C4-2B (cell line): ENCODE results near the gene AUNIP.

Experiments
- H3K27ac ChIP-seq: fragments of 450-650 bp; 2 replicates; pipeline ENCODE4 v1.5.1; 2017
- CTCF ChIP-seq: fragments of 450-650 bp; conservative IDR thresholded peaks from 2 replicates; pipeline ENCODE4 v1.5.1; 2017; ENCODE audit warnings: mild to moderate bottlenecking
- ZFX ChIP-seq: fragments of 450-650 bp; IDR thresholded peaks from 2 replicates; pipeline ENCODE4 v1.6.1; 2017

AUNIP gene

DNA sequence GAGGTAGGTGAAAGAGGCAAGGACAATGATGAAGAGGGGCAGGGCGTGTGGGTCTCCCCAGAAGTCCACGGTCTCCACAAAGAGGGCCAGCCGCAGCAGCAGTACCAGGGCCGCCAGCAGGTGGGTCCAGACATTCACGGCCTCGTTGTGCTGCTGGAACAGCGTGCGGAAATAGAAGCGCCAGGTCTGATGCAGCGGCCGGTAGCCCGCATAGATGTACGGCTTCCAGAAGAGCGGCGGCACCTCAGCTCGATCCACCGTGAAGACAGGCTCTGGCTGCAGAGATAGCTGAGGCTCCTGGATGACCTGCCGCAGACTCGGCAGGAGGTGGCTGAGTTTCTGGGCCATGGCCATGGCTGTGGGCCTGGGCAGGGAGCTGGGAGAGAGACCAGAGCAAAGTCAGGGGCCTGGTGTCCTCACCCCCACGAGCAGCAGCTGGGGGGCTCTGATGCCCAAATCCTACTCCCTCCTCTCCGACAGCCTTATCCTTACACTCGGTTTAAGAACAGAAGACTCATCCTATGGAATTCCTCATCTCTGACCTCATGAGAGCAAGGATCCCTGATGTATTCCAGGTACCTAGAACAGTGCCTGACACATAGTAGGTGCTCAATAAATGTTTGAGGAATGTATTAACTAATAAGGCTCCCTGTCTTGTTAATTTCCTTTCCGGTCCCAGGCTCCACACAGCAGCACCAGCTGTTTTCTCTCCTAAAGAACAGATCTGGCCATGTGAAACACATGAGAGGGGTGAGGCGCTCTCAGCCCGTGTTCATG, 4.4 kb upstream of the AUNIP start:
- TF ChIP-seq CTCF (no peak), ZFX (no peak)

GRCh38 chr1:25862785-25863485, 3.7 kb upstream of the AUNIP start:
- no peak overlapping the region for H3K27ac ChIP-seq

More for the DNA sequence above, 4.4 kb upstream of the AUNIP start:
- H3K27ac ChIP-seq = no peak overlapping the region

DNA sequence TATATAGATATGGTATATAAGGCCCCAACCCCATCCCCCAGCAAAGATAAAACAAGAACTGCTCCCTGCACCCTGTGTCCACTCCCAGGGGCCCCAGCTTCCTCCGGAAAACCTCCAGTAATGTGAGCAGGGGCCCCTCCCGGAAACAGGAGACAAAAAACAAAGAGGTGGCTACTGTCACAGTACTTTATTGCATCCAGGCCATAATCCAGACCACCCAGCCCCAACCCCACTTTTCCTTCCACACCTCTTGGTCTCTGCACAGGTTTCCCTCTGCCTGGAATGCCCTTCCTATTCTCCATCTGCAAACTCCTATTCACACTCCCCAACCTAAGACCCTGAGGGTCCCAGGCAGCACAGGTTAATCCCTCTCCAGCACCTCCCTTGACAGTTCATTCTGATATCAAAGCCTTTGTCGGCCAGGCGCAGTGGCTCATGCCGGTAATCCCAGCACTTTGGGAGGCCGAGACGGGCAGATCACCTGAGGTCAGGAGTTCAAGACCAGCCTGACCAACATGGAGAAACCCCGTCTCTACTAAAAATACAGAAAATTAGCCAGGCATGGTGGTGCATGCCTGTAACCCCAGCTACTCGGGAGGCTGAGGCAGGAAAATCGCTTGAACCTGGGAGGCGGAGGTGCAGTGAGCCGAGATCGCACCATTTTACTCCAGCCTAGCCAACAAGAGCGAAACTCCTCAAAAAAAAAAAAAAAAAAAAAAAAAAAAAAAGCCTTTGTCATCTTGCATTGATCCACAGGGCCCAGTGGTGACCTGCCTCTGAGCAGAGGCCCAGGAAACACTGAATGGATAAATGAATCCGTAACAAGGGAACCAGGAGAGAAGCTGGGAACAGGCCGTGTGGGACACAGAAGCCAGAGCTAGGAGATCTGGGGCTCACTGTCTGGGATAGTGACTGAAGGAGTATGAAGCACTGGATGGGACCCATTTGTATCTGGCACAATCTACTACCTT, 2.3 kb upstream of the AUNIP start:
- no peak overlapping the region for H3K27ac ChIP-seq
- TF ChIP-seq ZFX = no peak
- TF ChIP-seq CTCF = no peak

More at GRCh38 chr1:25862785-25863485, 3.7 kb upstream of the AUNIP start:
- no peak for TF ChIP-seq ZFX
- no peak for TF ChIP-seq CTCF

GRCh38 chr1:25858494-25858893, 763 bp downstream of the AUNIP start:
- peak overlapping the region; percentile 84 for H3K27ac ChIP-seq
- no peak for TF ChIP-seq ZFX
- no peak for TF ChIP-seq CTCF

GRCh38 chr1:25856856-25857255, 2.4 kb downstream of the AUNIP start:
- H3K27ac ChIP-seq = no peak overlapping the region
- TF ChIP-seq CTCF = no peak
- no peak for TF ChIP-seq ZFX

GRCh38 chr1:25854554-25854953, 4.7 kb downstream of the AUNIP start:
- no peak overlapping the region for H3K27ac ChIP-seq
- TF ChIP-seq CTCF = no peak
- no peak for TF ChIP-seq ZFX
